ENCODE measurements around the gene ADAMTS12.

- no peak for TF ChIP-seq GATA2 (IDR thresholded peaks at IDR 0.05; ENCODE audit: low read depth, low read length)
- no peak for TF ChIP-seq GATA3 (IDR thresholded peaks at IDR 0.05; ENCODE audit: low read depth, low read length)
Observed at GRCh38 chr5:33726422-33727165, 165.2 kb downstream of the ADAMTS12 start.

All from SH-SY5Y (cell line).